PC-9 (cell line): ENCODE measurements around the gene STK10.

ENCODE experiments used
- CTCF ChIP-seq: fragments of 200-600 bp; sonication (generic); conservative IDR thresholded peaks from 2 replicates; pipeline ENCODE4 v1.6.1; 2017; ENCODE audit warnings: mixed run types, antibody characterized with exemption, mild to moderate bottlenecking, moderate library complexity
- EZH2 ChIP-seq: fragments of 200-600 bp; sonication (generic); IDR thresholded peaks from 2 replicates; pipeline ENCODE4 v1.8.0; 2017; ENCODE audit warnings: antibody characterized with exemption, low read depth

DNA sequence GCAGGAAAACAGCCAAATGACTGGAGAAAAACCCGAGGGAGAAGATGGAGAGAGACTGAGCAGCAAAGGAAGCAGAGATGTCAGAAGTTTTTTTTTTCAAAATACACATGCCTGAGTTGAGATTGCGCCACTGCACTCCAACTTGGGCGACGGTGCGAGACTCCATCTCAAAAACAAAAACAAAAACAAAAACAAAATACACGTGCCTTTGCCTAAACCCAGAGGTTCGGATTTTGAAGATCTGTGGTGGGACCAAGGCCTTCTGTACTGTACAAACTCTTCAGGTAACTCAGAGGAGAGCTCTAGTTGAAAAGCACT lies 142.8 kb downstream of the STK10 start:
- TF ChIP-seq CTCF (no peak), EZH2 (no peak)
